Adrenal gland (tissue), 5 donors: ENCODE measurements around the gene KRTAP1-3.

Experiments
- POLR2A ChIP-seq, 2 donors: fragments of 450-650 bp; IDR thresholded peaks; one replicate each; pipeline ENCODE4 v1.6.1; 2017; ENCODE audit warnings: antibody characterized with exemption in 2 of 2, mild to moderate bottlenecking in 2 of 2, moderate library complexity in 1 of 2
- TF ChIP-seq, protein P1 (sequence below), 6 experiments: fragments of 450-650 bp in 4 of 6; fragments of 200-600 bp in 2 of 6; sonication (generic) in 1 of 6; IDR thresholded peaks; 1 replicate in 5 of 6; 2 replicates in 1 of 6; pipeline versions ENCODE4 v1.5.1 to v1.8.0; 2016 to 2021; ENCODE audit warnings: antibody characterized with exemption in 6 of 6, mild to moderate bottlenecking in 2 of 6, moderate library complexity in 1 of 6
- donor health status: DM: no; HTN: no; CAD: no.

- no peak for TF ChIP-seq POLR2A (IDR thresholded peaks at IDR 0.05)
- TF ChIP-seq, protein P1, sequence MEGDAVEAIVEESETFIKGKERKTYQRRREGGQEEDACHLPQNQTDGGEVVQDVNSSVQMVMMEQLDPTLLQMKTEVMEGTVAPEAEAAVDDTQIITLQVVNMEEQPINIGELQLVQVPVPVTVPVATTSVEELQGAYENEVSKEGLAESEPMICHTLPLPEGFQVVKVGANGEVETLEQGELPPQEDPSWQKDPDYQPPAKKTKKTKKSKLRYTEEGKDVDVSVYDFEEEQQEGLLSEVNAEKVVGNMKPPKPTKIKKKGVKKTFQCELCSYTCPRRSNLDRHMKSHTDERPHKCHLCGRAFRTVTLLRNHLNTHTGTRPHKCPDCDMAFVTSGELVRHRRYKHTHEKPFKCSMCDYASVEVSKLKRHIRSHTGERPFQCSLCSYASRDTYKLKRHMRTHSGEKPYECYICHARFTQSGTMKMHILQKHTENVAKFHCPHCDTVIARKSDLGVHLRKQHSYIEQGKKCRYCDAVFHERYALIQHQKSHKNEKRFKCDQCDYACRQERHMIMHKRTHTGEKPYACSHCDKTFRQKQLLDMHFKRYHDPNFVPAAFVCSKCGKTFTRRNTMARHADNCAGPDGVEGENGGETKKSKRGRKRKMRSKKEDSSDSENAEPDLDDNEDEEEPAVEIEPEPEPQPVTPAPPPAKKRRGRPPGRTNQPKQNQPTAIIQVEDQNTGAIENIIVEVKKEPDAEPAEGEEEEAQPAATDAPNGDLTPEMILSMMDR (IDR thresholded peaks at IDR 0.05) = no peak
Measured at GRCh38 chr17:40996829-40997228, 37.8 kb downstream of the KRTAP1-3 start.
